GM18909 (cell line): Measurements from ENCODE around the gene TFDP1.

Experiments used
- ATAC-seq: cut with Tn5 transposase; IDR thresholded peaks from one replicate; pipeline ENCODE4 v1.9.1; 2021; ENCODE audit warnings: mild to moderate bottlenecking; ENCODE audit not compliant: unreplicated experiment, poor library complexity

TFDP1 gene

DNA sequence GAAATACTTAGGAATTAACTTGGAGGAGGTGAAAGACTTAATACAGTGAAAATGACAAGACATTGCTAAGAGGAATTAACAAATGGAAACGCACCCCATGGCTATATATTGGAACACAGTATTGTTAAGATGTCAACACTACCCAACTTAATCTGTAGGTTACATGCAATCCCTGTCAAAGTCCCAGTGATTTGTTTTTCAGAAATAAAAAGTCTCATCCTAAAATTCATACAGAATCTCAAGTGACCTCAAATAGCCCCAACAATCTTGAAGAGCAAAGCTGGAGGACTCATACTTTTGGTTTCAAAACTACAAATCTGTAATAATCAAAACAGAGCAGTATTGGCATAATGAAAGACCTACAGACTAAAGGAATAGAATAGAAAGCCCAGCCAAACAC, 60.2 kb downstream of the TFDP1 start:
- ATAC-seq: no peak

DNA sequence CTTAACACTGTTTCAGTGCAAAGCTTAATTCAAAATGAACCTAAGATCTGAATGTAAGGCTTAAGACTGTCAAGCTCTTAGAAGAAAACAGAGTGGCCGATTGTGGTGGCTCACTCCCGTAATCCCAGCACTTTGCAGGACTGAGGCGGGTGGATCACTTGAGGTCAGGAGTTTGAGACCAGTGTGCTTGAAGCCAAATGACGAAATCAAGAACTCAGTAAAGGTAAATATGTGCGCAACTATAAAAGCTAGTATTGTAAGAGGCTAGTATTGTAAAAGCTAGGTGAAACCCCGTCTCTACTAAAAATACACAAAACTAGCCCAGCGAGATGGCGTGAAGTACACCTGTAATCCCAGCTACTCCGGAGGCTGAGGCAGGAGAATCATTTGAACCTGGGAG, 60.8 kb downstream of the TFDP1 start:
- no peak for ATAC-seq

DNA sequence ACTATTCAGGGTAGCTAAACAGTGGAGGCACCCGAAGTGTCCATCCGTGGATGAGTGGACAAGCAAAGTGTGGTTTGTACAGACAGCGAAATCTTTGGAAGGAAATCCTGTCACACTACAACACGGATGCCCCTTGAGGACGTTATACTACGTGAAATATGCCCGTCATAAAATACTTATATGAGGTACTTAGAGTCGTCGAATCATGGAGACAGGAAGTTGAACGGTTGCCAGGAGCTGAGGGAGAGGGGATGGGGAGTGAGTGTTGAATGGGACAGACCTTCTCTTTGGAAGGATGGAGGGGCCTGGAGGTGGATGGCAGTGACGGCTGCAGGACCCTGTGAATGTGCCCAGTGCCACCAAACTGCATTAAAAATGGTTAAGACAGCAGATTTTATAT, 61.8 kb downstream of the TFDP1 start:
- ATAC-seq: no peak

GRCh38 chr13:113646921-113647340, 62.4 kb downstream of the TFDP1 start:
- no peak for ATAC-seq

GRCh38 chr13:113647351-113648215, 63.0 kb downstream of the TFDP1 start:
- no peak for ATAC-seq

DNA sequence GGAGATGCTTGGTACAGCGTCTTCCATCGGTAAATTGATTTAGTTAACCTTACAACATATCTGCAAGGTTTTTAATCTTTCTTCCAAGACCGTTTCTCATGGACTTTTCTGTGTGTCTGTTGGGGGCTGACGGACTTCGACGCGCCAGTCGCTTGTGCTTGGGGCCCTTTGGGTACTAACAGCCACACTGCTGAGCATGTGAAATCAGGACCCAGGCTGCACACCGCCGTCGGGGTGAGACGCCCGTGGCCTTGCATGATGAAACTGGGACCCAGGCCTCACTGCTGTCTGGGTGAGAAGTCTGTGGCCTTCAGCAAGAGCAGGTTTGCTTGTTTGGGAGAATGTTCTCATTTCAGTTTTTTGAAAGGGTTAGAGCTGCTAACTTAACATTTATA, 63.7 kb downstream of the TFDP1 start:
- no peak for ATAC-seq

DNA sequence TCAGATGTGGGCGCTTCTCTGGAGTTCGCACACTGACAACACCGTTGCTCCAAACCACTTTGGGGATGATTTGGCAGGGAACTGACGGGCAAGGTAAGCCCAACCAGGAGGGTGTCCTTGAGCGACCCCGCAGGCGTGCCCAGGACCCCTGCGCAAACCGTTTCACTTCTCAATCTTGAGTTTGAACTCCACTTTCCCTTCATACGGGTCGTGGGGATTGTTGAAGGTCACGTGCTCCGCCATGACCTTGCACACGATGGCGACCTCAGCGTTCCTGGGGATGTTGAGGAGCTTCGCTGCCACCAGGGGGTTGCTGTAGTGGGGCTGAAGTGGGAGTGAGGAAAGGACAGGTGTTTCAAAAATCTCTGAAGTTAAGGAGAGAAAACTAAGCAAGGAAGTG, 64.7 kb downstream of the TFDP1 start:
- no peak for ATAC-seq

DNA sequence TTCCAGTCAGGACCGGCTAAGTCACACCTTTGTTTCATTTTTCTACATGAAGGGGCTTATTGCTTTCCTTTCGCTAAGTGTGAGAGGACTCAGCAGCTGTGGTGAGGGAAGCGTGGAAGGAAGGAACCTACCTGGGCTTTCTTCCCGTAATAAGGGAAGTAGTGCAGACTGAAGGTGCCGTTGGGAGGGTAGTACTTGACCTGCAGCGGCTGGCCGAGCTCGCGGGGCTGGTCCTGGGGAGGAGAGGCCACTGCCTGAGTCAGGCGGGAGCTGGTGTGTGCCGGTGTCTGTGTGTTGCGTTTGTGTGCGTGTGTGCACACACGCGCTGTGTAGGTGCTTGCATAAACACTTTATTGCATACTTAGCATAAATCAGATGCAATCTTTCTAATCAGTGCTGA, 65.7 kb downstream of the TFDP1 start:
- no peak for ATAC-seq

GRCh38 chr13:113650731-113651148, 66.2 kb downstream of the TFDP1 start:
- no peak for ATAC-seq

- no peak for ATAC-seq
These were observed 67.2 kb downstream of the TFDP1 start for GRCh38 chr13:113651511-113652403.

GRCh38 chr13:113652404-113653263, 68.1 kb downstream of the TFDP1 start:
- no peak for ATAC-seq

DNA sequence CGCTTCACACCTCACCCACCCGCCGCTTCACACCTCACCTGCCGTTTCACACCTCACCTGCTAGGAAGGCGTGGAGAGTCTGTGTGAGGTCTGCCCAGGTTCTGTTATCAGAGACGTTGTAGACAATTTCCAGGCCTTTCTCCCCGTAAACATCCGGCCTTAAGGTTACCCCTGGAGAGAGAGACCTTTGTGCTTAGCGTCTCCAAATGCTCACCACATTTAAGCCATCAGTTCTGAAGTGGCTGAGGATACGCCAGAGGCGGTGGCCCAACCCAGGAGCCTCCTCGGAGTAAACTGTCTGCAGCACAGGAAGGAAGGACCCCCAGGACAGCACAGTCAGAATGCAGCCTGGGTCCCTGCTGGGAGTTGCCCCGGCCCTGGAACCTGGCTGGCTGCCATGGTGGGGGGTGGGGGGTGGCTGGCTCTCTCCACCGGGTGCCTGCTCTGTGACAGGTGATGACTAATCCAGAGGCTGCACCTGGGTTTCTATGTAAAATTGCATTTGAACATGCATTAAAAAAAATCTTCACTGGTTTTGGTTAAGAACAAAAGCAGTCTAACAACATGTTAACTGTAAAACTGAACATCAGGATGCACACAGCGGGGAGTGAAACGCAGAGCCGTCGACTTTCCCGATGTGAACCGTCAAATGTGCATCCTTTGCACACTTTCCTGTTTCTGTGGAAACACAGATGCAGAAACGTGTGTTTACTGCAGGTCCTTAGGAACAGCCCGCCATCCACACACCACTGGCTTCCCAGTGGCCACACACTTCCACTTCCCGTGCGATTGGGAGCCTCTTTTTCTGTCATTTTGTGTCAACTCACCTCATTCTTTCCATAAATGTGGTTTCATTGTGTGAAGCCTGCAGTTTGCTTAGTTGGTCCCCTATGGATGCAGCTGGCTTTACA, 69.0 kb downstream of the TFDP1 start:
- ATAC-seq: no peak

DNA sequence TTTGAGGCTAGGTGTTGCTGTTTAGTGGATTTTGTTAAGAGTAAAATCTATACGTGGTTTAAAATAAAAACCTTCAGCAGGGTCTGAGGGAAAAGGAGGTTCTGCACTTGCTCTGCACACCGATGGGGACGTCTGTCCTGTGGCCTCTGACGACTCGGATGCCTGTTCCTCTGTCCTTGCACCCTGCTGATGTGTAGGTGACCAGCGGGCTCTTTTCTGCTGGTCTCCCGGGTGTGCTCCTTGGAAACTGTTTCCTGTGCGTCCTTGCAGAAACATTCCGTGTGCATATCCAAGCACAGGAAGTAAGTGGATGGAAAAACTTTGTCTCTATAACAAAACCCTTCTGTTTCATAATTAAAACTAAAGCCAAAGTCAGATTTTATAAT, 69.6 kb downstream of the TFDP1 start:
- ATAC-seq: no peak

- ATAC-seq: no peak
These were observed 70.2 kb downstream of the TFDP1 start for GRCh38 chr13:113654591-113655345.

- ATAC-seq: no peak
These were observed 70.9 kb downstream of the TFDP1 start for GRCh38 chr13:113655346-113656002.

GRCh38 chr13:113656003-113656588, 71.5 kb downstream of the TFDP1 start:
- ATAC-seq: no peak

GRCh38 chr13:113656831-113657671, 72.5 kb downstream of the TFDP1 start:
- no peak for ATAC-seq
